IMR-90 (cell line): ENCODE data around the gene FSIP2. TPM values are rescaled to one million over a fixed set of nuclear protein-coding genes. Genes with fewer than 3 reads are reported as not detected.

Experiments used
- ATAC-seq: fragments of 200-7000 bp; cut with Tn5 transposase; 2 replicates; pipeline ENCODE4 v1.9.1; 2020; ENCODE audit warnings: low read depth, mild to moderate bottlenecking, moderate library complexity
- BruUV-seq: library from RNA; stranded (reverse); fragments of 400-500 nt; replicated peaks from 2 replicates; lab custom pipeline; 2021; lab: Mats Ljungman, UMichigan
- CTCF ChIA-PET: fragments of 300-600 bp; formaldehyde crosslinking; extraction: SDS; loops from one replicate; lab custom pipeline; 2021; ENCODE audit warnings: antibody characterized with exemption; lab: Yijun Ruan, JAX
- POLR2A ChIA-PET: fragments of 300-600 bp; sonication (Branson Sonifier 250); formaldehyde crosslinking; loops from one replicate; lab custom pipeline; 2022; ENCODE audit warnings: antibody characterized with exemption; ENCODE audit not compliant: unreplicated experiment; lab: Charles Lee
- DNase-seq: peaks from one replicate; pipeline ENCODE4 v3.0.0; 2013
- H2AFZ ChIP-seq: replicated peaks from 2 replicates; pipeline ENCODE3; 2013; ENCODE audit warnings: low read length, mild to moderate bottlenecking; ENCODE audit not compliant: poor library complexity
- H2AK5ac ChIP-seq: 2 replicates; pipeline ENCODE4 v1.6.1; 2013; ENCODE audit warnings: low read depth, low read length, inconsistent platforms
- H2AK9ac ChIP-seq: replicated peaks from 2 replicates; pipeline ENCODE3; 2013; ENCODE audit warnings: mild to moderate bottlenecking, low read depth, low read length, moderate library complexity; ENCODE audit not compliant: poor library complexity
- H2BK120ac ChIP-seq: 2 replicates; pipeline ENCODE4 v1.6.1; 2013; ENCODE audit warnings: low read depth, low read length, inconsistent platforms
- H2BK15ac ChIP-seq: 3 replicates; pipeline ENCODE4 v1.6.1; 2013; ENCODE audit warnings: low read depth, low read length, inconsistent platforms
- H2BK20ac ChIP-seq: 2 replicates; pipeline ENCODE4 v1.6.1; 2013; ENCODE audit warnings: low read depth, mild to moderate bottlenecking, inconsistent platforms, low read length, moderate library complexity
- H2BK5ac ChIP-seq: 2 replicates; pipeline ENCODE4 v1.6.1; 2013; ENCODE audit warnings: mild to moderate bottlenecking, low read depth, low read length, inconsistent platforms; ENCODE audit not compliant: poor library complexity, severe bottlenecking
- H3K14ac ChIP-seq: replicated peaks from 2 replicates; pipeline ENCODE4 v1.6.1; 2013; ENCODE audit warnings: low read depth, low read length, inconsistent platforms
- H3K18ac ChIP-seq: 2 replicates; pipeline ENCODE4 v1.6.1; 2013; ENCODE audit warnings: low read depth, low read length, control low read depth
- H3K23ac ChIP-seq: 2 replicates; pipeline ENCODE4 v1.6.1; 2013; ENCODE audit warnings: low read depth, low read length, inconsistent platforms
- H3K27ac ChIP-seq: 2 replicates; pipeline ENCODE4 v1.5.1; 2013; ENCODE audit warnings: mild to moderate bottlenecking, control low read depth, low read length; ENCODE audit not compliant: insufficient read depth
- H3K27me3 ChIP-seq: 2 replicates; pipeline ENCODE4 v1.6.1; 2013; ENCODE audit warnings: low read length; ENCODE audit not compliant: control insufficient read depth, insufficient read depth
- H3K36me3 ChIP-seq: 2 replicates; pipeline ENCODE4 v1.6.1; 2013; ENCODE audit warnings: low read length, mixed read lengths; ENCODE audit not compliant: control insufficient read depth, insufficient read depth
- H3K4ac ChIP-seq: 2 replicates; pipeline ENCODE4 v1.6.1; 2013; ENCODE audit warnings: low read depth, low read length, inconsistent platforms
- H3K4me1 ChIP-seq: 2 replicates; pipeline ENCODE4 v1.6.1; 2013; ENCODE audit warnings: low read length, mixed read lengths; ENCODE audit not compliant: control insufficient read depth, insufficient read depth
- H3K4me2 ChIP-seq: 2 replicates; pipeline ENCODE4 v1.6.1; 2013; ENCODE audit warnings: low read depth, mild to moderate bottlenecking, control low read depth, low read length, moderate library complexity
- H3K4me3 ChIP-seq: 2 replicates; pipeline ENCODE4 v1.5.1; 2013; ENCODE audit warnings: low read depth, mild to moderate bottlenecking, control low read depth, low read length, moderate library complexity; ENCODE audit not compliant: insufficient read depth
- H3K56ac ChIP-seq: 2 replicates; pipeline ENCODE4 v1.6.1; 2013; ENCODE audit warnings: low read length, inconsistent platforms; ENCODE audit not compliant: insufficient read depth; ENCODE audit errors: extremely low read depth
- H3K79me1 ChIP-seq, 2 experiments: 2 replicates each; pipeline ENCODE4 v1.6.1; 2013; ENCODE audit warnings: low read length in 2 of 2, inconsistent platforms in 1 of 2, low read depth in 1 of 2
- H3K9ac ChIP-seq: 2 replicates; pipeline ENCODE4 v1.6.1; 2013; ENCODE audit warnings: low read depth, low read length, control low read depth
- H3K9me1 ChIP-seq: 2 replicates; pipeline ENCODE4 v1.6.1; 2013; ENCODE audit warnings: low read length, inconsistent platforms; ENCODE audit not compliant: insufficient read depth
- H3K9me3 ChIP-seq: 2 replicates; pipeline ENCODE4 v1.6.1; 2013; ENCODE audit warnings: low read length; ENCODE audit not compliant: control insufficient read depth, insufficient read depth
- H4K20me1 ChIP-seq: 2 replicates; pipeline ENCODE4 v1.6.1; 2013; ENCODE audit warnings: low read length, inconsistent platforms; ENCODE audit not compliant: insufficient read depth
- H4K5ac ChIP-seq: 2 replicates; pipeline ENCODE4 v1.6.1; 2013; ENCODE audit warnings: mild to moderate bottlenecking, low read depth, low read length, control low read depth
- H4K8ac ChIP-seq, 2 experiments: 2 replicates each; pipeline ENCODE4 v1.6.1; 2013; ENCODE audit warnings: low read depth in 2 of 2, low read length in 2 of 2, control low read depth in 1 of 2, inconsistent platforms in 1 of 2
- H4K91ac ChIP-seq: 2 replicates; pipeline ENCODE4 v1.6.1; 2013; ENCODE audit warnings: low read depth, low read length, inconsistent platforms; ENCODE audit not compliant: insufficient read depth
- BHLHE40 ChIP-seq: fragments of 150-350 bp; IDR thresholded peaks from 2 replicates; pipeline ENCODE4 v1.6.1; 2016; ENCODE audit warnings: mild to moderate bottlenecking, low read depth, low read length
- CEBPB ChIP-seq: IDR thresholded peaks from 2 replicates; pipeline ENCODE4 v1.6.1; 2012; ENCODE audit warnings: low read depth, low read length, improper control_type of control experiment
- FOS ChIP-seq: fragments of 150-350 bp; IDR thresholded peaks from 2 replicates; pipeline ENCODE4 v1.6.1; 2016; ENCODE audit warnings: low read depth, low read length
- MXI1 ChIP-seq: IDR thresholded peaks from 2 replicates; pipeline ENCODE4 v1.6.1; 2012; ENCODE audit warnings: low read depth, mild to moderate bottlenecking, low read length, moderate library complexity, borderline replicate concordance
- NFE2L2 ChIP-seq: fragments of 150-350 bp; IDR thresholded peaks from 2 replicates; pipeline ENCODE4 v1.6.1; 2016; ENCODE audit warnings: low read depth, mild to moderate bottlenecking, low read length
- RCOR1 ChIP-seq: IDR thresholded peaks from 2 replicates; pipeline ENCODE4 v1.6.1; 2012; ENCODE audit warnings: mild to moderate bottlenecking, low read length, improper control_type of control experiment; ENCODE audit not compliant: insufficient replicate concordance
- USF2 ChIP-seq: fragments of 150-350 bp; IDR thresholded peaks from 2 replicates; pipeline ENCODE4 v1.6.1; 2017; ENCODE audit warnings: mild to moderate bottlenecking, antibody characterized with exemption, low read length, low read depth
- WGBS, 2 experiments: methylation state at CpG; one replicate each; pipeline versions ENCODE4 v1.1.5 to v1.1.7; 2013; ENCODE audit warnings: missing lambda C conversion rate in 2 of 2; ENCODE audit not compliant: insufficient read length in 1 of 2; ENCODE audit errors: extremely low coverage in 2 of 2; 5-methylcytosine and 5-hydroxymethylcytosine counted together
- dilution Hi-C: fragments of 300-500 bp; cut with HindIII; formaldehyde crosslinking; loops from one replicate; pipeline ENCODE4 v1.14.3; 2018; ENCODE audit warnings: low sequenced_read_pairs; ENCODE audit not compliant: unreplicated experiment
- in situ Hi-C: fragments of 300-500 bp; cut with MboI; formaldehyde crosslinking; loops from 3 replicates; pipeline ENCODE4 v1.14.3; 2019; ENCODE audit warnings: low sequenced_read_pairs, inconsistent platforms, mixed read lengths
- intact Hi-C: fragments of 100-400 bp; cut with micrococcal nuclease; formaldehyde crosslinking; loops from 2 replicates; pipeline ENCODE4 v1.10.0; 2022
- polyA plus RNA-seq, 3 experiments: library from polyadenylated mRNA; depleted of rRNA; stranded (reverse); fragments of >200 nt; gene quantifications; 2 replicates each; pipeline ENCODE4 v1.2.3, GENCODE V29; 2012; ENCODE audit warnings: low replicate concordance in 1 of 3
- total RNA-seq: library from RNA; depleted of rRNA; stranded (reverse); fragments of >200 nt; gene quantifications from 2 replicates; pipeline ENCODE4 v1.2.3, GENCODE V29; 2012
- TF ChIP-seq, protein P1 (sequence below): fragments of 150-350 bp; IDR thresholded peaks from 2 replicates; pipeline ENCODE4 v1.6.1; 2016; ENCODE audit warnings: low read depth, mild to moderate bottlenecking, low read length, moderate library complexity, borderline replicate concordance

FSIP2 gene
- total and polyA plus RNA-seq, 2 of the 4 experiments (the other 2 are of a cell fraction), result under 0.01 to 0.02 TPM

DNA sequence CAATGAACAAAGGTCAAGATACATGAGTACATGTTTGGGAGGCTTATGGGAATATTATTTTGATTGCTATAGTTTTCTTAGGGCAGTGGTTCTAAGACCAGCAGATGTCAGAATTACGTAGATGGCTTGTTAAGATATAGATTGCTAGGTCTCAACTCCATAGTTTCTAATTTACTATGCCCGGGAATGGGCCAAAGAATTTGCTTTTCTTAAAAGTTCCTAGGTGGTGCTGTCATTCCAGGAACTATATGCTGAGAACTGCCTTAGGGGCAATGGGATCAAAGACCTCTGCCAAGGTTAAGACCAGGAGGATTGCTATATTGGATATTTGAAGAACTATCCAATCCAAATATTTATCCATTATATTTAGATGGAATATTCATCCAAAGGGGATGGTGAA lies 141.8 kb downstream of the FSIP2 start:
- Histone ChIP-seq H3K9me1 (no peaks in the 10 kb centered on the region), H3K4me2 (no peak overlapping the region), H3K36me3 (no peaks in the 10 kb centered on the region), H2AK5ac (no peak overlapping the region), H3K4ac (no peak overlapping the region), H3K27me3 (no peaks in the 10 kb centered on the region), H3K79me1 (no peaks in the 10 kb centered on the region), H3K9me3 (peaks cover 18% of the 10 kb centered on the region), H3K4me3 (no peak overlapping the region), H4K91ac (no peak overlapping the region), H4K20me1 (no peaks in the 10 kb centered on the region), H3K23ac (no peak overlapping the region), H2AK9ac (no peak overlapping the region), H3K14ac (no peak overlapping the region), H3K56ac (no peak overlapping the region), H2AFZ (no peak overlapping the region), H2BK15ac (no peak overlapping the region), H2BK20ac (no peak overlapping the region), H3K27ac (no peak overlapping the region), H2BK5ac (no peak overlapping the region), H2BK120ac (no peak overlapping the region), H4K5ac (no peak overlapping the region), H4K8ac (no peak overlapping the region), H3K18ac (no peak overlapping the region), H3K4me1 (no peaks in the 10 kb centered on the region), H3K9ac (no peak overlapping the region)
- in situ Hi-C loops, result no loop called here
- intact Hi-C loops, result no loop called here
- no TSS peak for BruUV-seq
- DNase-seq (no peak), ATAC-seq (no peak)
- CTCF ChIA-PET, result interaction anchor here (0.6 kb wide), 1 partner anchor 78 kb away, joined by 3 read pairs; no protein-coding TSS in a partner anchor
- TF ChIP-seq FOS (no peak), CEBPB (no peak), BHLHE40 (no peak), USF2 (no peak), RCOR1 (no peak), MXI1 (no peak), NFE2L2 (no peak)
- TF ChIP-seq, protein P1, sequence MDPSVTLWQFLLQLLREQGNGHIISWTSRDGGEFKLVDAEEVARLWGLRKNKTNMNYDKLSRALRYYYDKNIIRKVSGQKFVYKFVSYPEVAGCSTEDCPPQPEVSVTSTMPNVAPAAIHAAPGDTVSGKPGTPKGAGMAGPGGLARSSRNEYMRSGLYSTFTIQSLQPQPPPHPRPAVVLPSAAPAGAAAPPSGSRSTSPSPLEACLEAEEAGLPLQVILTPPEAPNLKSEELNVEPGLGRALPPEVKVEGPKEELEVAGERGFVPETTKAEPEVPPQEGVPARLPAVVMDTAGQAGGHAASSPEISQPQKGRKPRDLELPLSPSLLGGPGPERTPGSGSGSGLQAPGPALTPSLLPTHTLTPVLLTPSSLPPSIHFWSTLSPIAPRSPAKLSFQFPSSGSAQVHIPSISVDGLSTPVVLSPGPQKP, result no peak
- dilution Hi-C loops, result no loop called here
- POLR2A ChIA-PET, result no interaction called here
- WGBS, 2 experiments, result no CpG with 5 or more reads among the region's 2 CpGs
